Thoracic aorta (tissue), 2 donors: ENCODE results near the gene LIPE. TPM values are rescaled to one million over a fixed set of nuclear protein-coding genes. Genes with fewer than 3 reads are reported as not detected.
A peak's percentile ranks its signal among the peaks of the same experiment; 100 is the strongest.

ENCODE experiments used
- ATAC-seq: fragments of 150-250 bp; one replicate; pipeline ENCODE4 v1.8.0; 2017; ENCODE audit warnings: low read depth; ENCODE audit not compliant: insufficient number of reproducible peaks, low FRiP score
- DNase-seq: peaks from one replicate; pipeline ENCODE4 v3.0.0-alpha.2; 2020; ENCODE audit warnings: low spot score
- H3K27ac ChIP-seq, 2 donors: fragments of 200-600 bp; sonication (generic); 1 replicate in 1 of 2; 2 replicates in 1 of 2; pipeline ENCODE4 v1.5.1; 2016; ENCODE audit warnings: mild to moderate bottlenecking in 2 of 2, moderate library complexity in 2 of 2
- H3K27me3 ChIP-seq: fragments of 200-600 bp; sonication (generic); replicated peaks from 2 replicates; pipeline ENCODE4 v1.6.0; 2016; ENCODE audit warnings: mild to moderate bottlenecking; ENCODE audit not compliant: insufficient read depth
- H3K36me3 ChIP-seq: fragments of 200-600 bp; sonication (generic); one replicate; pipeline ENCODE4 v1.5.1; 2016
- H3K4me1 ChIP-seq, 2 donors: fragments of 200-600 bp; sonication (generic); 1 replicate in 1 of 2; 2 replicates in 1 of 2; pipeline versions ENCODE4 v1.5.1 to v1.6.0; 2016; ENCODE audit warnings: low read depth in 2 of 2, mild to moderate bottlenecking in 1 of 2; ENCODE audit not compliant: control insufficient read depth in 1 of 2
- H3K4me3 ChIP-seq: fragments of 200-600 bp; sonication (generic); 2 replicates; pipeline ENCODE4 v1.5.1; 2016; ENCODE audit warnings: mild to moderate bottlenecking
- H3K9me3 ChIP-seq: fragments of 200-600 bp; sonication (generic); 2 replicates; pipeline ENCODE4 v1.5.1; 2016
- CTCF ChIP-seq: fragments of 200-600 bp; sonication (generic); IDR thresholded peaks from one replicate; pipeline ENCODE4 v1.5.1; 2019; ENCODE audit warnings: antibody characterized with exemption
- total RNA-seq, 2 donors: library from RNA; depleted of rRNA; stranded (reverse); fragments of >200 nt; gene quantifications; one replicate each; pipeline versions ENCODE4 v1.1.0 to v1.2.3, GENCODE V29; 2016

The LIPE gene
- total RNA-seq, 2 donors from 2014 or later: 4.5 to 7.3 TPM

GRCh38 chr19:42424712-42425131, 2.5 kb downstream of the LIPE start:
- no peak for DNase-seq
- Histone ChIP-seq H3K27me3 (no peaks in the 10 kb centered on the region), H3K9me3 (no peaks in the 10 kb centered on the region), H3K4me1 (peaks cover 9 to 17% of the 10 kb centered on the region in 2 donors), H3K4me3 (no peak overlapping the region), H3K36me3 (no peaks in the 10 kb centered on the region), H3K27ac (no peak overlapping the region)
- no peak for TF ChIP-seq CTCF
- no peak for ATAC-seq

- no peaks in the 10 kb centered on the region for H3K27me3 ChIP-seq
- DNase-seq (no peak), ATAC-seq (no peak)
- peaks cover 9 to 17% of the 10 kb centered on the region in 2 donors for H3K4me1 ChIP-seq
- peak overlapping the region; percentile 85 for H3K4me3 ChIP-seq
- no peak overlapping the region for H3K27ac ChIP-seq
- no peak for TF ChIP-seq CTCF
- no peaks in the 10 kb centered on the region for H3K9me3 ChIP-seq
- H3K36me3 ChIP-seq: no peaks in the 10 kb centered on the region
Measured at GRCh38 chr19:42424345-42424707, 2.9 kb downstream of the LIPE start.

GRCh38 chr19:42423462-42424344, 3.5 kb downstream of the LIPE start:
- H3K36me3 ChIP-seq: no peaks in the 10 kb centered on the region
- H3K4me1 ChIP-seq: peaks cover 9 to 17% of the 10 kb centered on the region in 2 donors
- ATAC-seq (peak; percentile 58), DNase-seq (peak; percentile 59)
- peak overlapping the region; percentile 85 for H3K4me3 ChIP-seq
- H3K27ac ChIP-seq: no peak overlapping the region
- H3K27me3 ChIP-seq: no peaks in the 10 kb centered on the region
- no peak for TF ChIP-seq CTCF
- no peaks in the 10 kb centered on the region for H3K9me3 ChIP-seq

GRCh38 chr19:42422901-42423461, 4.2 kb downstream of the LIPE start:
- Histone ChIP-seq H3K4me3 (peak overlapping the region; percentile 85), H3K9me3 (no peaks in the 10 kb centered on the region), H3K4me1 (peaks cover 9 to 17% of the 10 kb centered on the region in 2 donors), H3K27me3 (no peaks in the 10 kb centered on the region), H3K27ac (no peak overlapping the region), H3K36me3 (no peaks in the 10 kb centered on the region)
- DNase-seq: no peak
- no peak for TF ChIP-seq CTCF
- ATAC-seq: no peak

GRCh38 chr19:42422092-42422900, 4.9 kb downstream of the LIPE start:
- Histone ChIP-seq H3K4me3 (peak overlapping the region; percentile 85), H3K36me3 (no peaks in the 10 kb centered on the region), H3K27ac (no peak overlapping the region), H3K4me1 (peaks cover 9 to 17% of the 10 kb centered on the region in 2 donors), H3K9me3 (no peaks in the 10 kb centered on the region), H3K27me3 (no peaks in the 10 kb centered on the region)
- no peak for TF ChIP-seq CTCF
- ATAC-seq: no peak
- DNase-seq: no peak
